Measurements from ENCODE around the gene PTPRD. TPM values are rescaled to one million over a fixed set of nuclear protein-coding genes. Genes with fewer than 3 reads are reported as not detected.
A peak's percentile ranks its signal among the peaks of the same experiment; 100 is the strongest.

Gene PTPRD
- total and polyA plus RNA-seq, 2 donors (not counting 1 experiment from before 2014, with no cell fraction given), result 0.35 to 4.8 TPM

DNA sequence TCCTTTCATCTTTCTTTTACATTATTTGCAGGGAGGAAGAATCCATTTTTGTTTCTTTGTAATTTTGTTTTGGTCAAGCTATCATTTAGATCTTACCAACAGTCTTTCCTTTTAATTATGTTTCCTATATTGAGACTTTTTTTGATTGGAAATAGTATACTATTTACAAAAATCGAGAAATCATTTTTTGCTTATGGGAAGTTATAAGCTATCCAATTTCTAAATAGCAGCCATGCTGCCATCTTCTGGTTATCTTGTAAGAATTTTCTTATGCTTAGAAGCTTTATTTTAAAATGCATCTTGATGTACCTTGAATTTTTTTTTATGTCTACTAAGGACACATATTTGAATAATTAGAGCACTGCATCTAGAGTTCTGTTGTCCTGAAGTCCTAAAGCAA, 821.2 kb downstream of the PTPRD start:
- H3K79me2 ChIP-seq (ENCODE audit: control insufficient read depth, insufficient read depth, low read length), result no peaks in the 10 kb centered on the region
- no peak overlapping the region for H3K9ac ChIP-seq (ENCODE audit: insufficient read depth, low read length)
- TF ChIP-seq, protein P1, sequence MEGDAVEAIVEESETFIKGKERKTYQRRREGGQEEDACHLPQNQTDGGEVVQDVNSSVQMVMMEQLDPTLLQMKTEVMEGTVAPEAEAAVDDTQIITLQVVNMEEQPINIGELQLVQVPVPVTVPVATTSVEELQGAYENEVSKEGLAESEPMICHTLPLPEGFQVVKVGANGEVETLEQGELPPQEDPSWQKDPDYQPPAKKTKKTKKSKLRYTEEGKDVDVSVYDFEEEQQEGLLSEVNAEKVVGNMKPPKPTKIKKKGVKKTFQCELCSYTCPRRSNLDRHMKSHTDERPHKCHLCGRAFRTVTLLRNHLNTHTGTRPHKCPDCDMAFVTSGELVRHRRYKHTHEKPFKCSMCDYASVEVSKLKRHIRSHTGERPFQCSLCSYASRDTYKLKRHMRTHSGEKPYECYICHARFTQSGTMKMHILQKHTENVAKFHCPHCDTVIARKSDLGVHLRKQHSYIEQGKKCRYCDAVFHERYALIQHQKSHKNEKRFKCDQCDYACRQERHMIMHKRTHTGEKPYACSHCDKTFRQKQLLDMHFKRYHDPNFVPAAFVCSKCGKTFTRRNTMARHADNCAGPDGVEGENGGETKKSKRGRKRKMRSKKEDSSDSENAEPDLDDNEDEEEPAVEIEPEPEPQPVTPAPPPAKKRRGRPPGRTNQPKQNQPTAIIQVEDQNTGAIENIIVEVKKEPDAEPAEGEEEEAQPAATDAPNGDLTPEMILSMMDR (conservative IDR thresholded peaks at IDR 0.05 in 1 of 2, IDR thresholded peaks at IDR 0.05 in 1 of 2; ENCODE audit: low read depth in 1 of 2, low read length in 2 of 2), result peak in 1 of 2 donors; percentile 19
- TF ChIP-seq EZH2 (IDR thresholded peaks at IDR 0.05; ENCODE audit: low read length, missing control alignments), result no peak
- H2AFZ ChIP-seq (ENCODE audit: low read length), result no peak overlapping the region
- H3K9me3 ChIP-seq (ENCODE audit: control insufficient read depth, insufficient read depth, low read depth, low read length), result no peaks in the 10 kb centered on the region
- H3K27me3 ChIP-seq (ENCODE audit: control insufficient read depth, insufficient read depth, low read length), result no peaks in the 10 kb centered on the region
- no peak overlapping the region for H3K4me3 ChIP-seq (replicated peaks in 1 of 4; ENCODE audit: control extremely low read depth in 1 of 4, insufficient read depth in 1 of 4, low read depth in 3 of 4, low read length in 4 of 4)
- peak; percentile 11 to 38 for DNase-seq (ENCODE audit: low read depth in 2 of 2)
- H3K27ac ChIP-seq (ENCODE audit: insufficient read depth, low read length), result no peak overlapping the region
- no peaks in the 10 kb centered on the region for H3K36me3 ChIP-seq (ENCODE audit: control insufficient read depth, insufficient read depth, low read length)
- H3K4me2 ChIP-seq (ENCODE audit: extremely low read depth, insufficient read depth, low read length), result no peak overlapping the region
- H4K20me1 ChIP-seq (ENCODE audit: control insufficient read depth, extremely low read depth, insufficient read depth, low read length), result no peaks in the 10 kb centered on the region
- H3K4me1 ChIP-seq (ENCODE audit: control insufficient read depth, extremely low read depth, insufficient read depth, low read length), result no peaks in the 10 kb centered on the region

DNA sequence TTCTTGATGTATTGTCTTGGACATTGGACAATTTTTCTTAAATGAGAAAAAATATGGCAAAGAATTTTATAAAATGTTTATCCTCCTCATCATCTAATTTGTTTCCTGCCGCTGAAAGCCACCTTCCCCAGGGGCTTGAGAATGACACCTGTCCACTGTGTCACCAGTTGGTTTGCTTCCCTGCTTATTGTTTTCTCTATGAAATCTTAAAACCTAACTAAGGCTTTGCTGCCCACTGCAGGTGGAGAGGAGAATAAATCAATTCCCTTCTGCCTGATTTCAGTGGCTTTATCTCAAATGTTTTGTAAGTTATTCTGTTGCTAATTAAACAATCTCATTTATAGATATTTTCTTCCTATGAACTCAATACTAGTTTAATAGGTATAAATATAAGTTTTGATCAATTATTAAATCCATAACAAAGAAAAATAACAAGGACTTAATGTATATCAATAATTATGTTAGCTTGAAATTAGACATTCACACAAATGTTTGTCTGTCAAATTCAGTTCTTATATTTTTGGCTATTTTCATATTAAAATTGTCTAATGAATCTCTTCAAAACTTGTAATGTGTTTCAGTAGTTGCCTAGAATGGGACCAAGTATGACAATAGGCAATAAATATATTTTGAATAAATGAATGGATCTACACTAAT, 822.5 kb downstream of the PTPRD start:
- no peaks in the 10 kb centered on the region for H3K4me1 ChIP-seq (ENCODE audit: control insufficient read depth, extremely low read depth, insufficient read depth, low read length)
- no peaks in the 10 kb centered on the region for H3K79me2 ChIP-seq (ENCODE audit: control insufficient read depth, insufficient read depth, low read length)
- H3K36me3 ChIP-seq (ENCODE audit: control insufficient read depth, insufficient read depth, low read length), result no peaks in the 10 kb centered on the region
- H3K9me3 ChIP-seq (ENCODE audit: control insufficient read depth, insufficient read depth, low read depth, low read length), result no peaks in the 10 kb centered on the region
- no peaks in the 10 kb centered on the region for H4K20me1 ChIP-seq (ENCODE audit: control insufficient read depth, extremely low read depth, insufficient read depth, low read length)
- H3K27me3 ChIP-seq (ENCODE audit: control insufficient read depth, insufficient read depth, low read length), result no peaks in the 10 kb centered on the region
- TF ChIP-seq, protein P1 (conservative IDR thresholded peaks at IDR 0.05 in 1 of 2, IDR thresholded peaks at IDR 0.05 in 1 of 2; ENCODE audit: low read depth in 1 of 2, low read length in 2 of 2), result peak; percentile 62 to 66
- TF ChIP-seq EZH2 (IDR thresholded peaks at IDR 0.05; ENCODE audit: low read length, missing control alignments), result no peak
- no peak overlapping the region for H3K9ac ChIP-seq (ENCODE audit: insufficient read depth, low read length)
- H3K4me2 ChIP-seq (ENCODE audit: extremely low read depth, insufficient read depth, low read length), result no peak overlapping the region
- H3K27ac ChIP-seq (ENCODE audit: insufficient read depth, low read length), result no peak overlapping the region
- H3K4me3 ChIP-seq (replicated peaks in 1 of 4; ENCODE audit: control extremely low read depth in 1 of 4, insufficient read depth in 1 of 4, low read depth in 3 of 4, low read length in 4 of 4), result no peak overlapping the region
- DNase-seq (ENCODE audit: low read depth in 2 of 2), result peak; percentile 2 to 33
- no peak overlapping the region for H2AFZ ChIP-seq (ENCODE audit: low read length)

DNA sequence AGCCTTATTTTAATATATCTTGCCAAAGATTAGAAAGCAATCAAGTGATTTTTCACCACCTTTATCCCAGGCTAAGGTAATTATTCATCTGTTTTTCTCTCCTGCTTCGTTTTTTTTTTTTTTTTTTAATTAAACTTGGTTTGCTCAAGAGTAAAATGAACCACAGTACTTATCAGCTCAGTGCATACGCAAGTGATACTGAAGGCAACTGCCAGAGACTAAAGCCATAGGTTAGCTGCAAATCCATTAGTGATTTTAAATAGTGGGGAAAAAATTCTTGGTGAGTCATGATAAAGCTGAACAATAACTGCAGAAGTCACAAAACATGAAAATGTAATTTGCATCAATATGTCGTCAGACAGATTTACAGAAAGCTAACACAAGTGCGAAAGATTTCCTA, 829.1 kb downstream of the PTPRD start:
- Histone ChIP-seq H2AFZ (ENCODE audit: low read length) (no peak overlapping the region), H4K20me1 (ENCODE audit: control insufficient read depth, extremely low read depth, insufficient read depth, low read length) (no peaks in the 10 kb centered on the region), H3K4me2 (ENCODE audit: extremely low read depth, insufficient read depth, low read length) (no peak overlapping the region), H3K27ac (ENCODE audit: insufficient read depth, low read length) (no peak overlapping the region), H3K36me3 (ENCODE audit: control insufficient read depth, insufficient read depth, low read length) (no peaks in the 10 kb centered on the region), H3K4me3 (replicated peaks in 1 of 4; ENCODE audit: control extremely low read depth in 1 of 4, insufficient read depth in 1 of 4, low read depth in 3 of 4, low read length in 4 of 4) (no peak overlapping the region), H3K79me2 (ENCODE audit: control insufficient read depth, insufficient read depth, low read length) (no peaks in the 10 kb centered on the region), H3K27me3 (ENCODE audit: control insufficient read depth, insufficient read depth, low read length) (no peaks in the 10 kb centered on the region), H3K4me1 (ENCODE audit: control insufficient read depth, extremely low read depth, insufficient read depth, low read length) (no peaks in the 10 kb centered on the region), H3K9ac (ENCODE audit: insufficient read depth, low read length) (no peak overlapping the region), H3K9me3 (ENCODE audit: control insufficient read depth, insufficient read depth, low read depth, low read length) (no peaks in the 10 kb centered on the region)
- DNase-seq (ENCODE audit: low read depth in 2 of 2), result peak in 1 of 2 donors; percentile 8
- TF ChIP-seq, protein P1 (conservative IDR thresholded peaks at IDR 0.05 in 1 of 2, IDR thresholded peaks at IDR 0.05 in 1 of 2; ENCODE audit: low read depth in 1 of 2, low read length in 2 of 2), result no peak
- TF ChIP-seq EZH2 (IDR thresholded peaks at IDR 0.05; ENCODE audit: low read length, missing control alignments), result no peak

Data from fibroblast of lung (primary cell).